Measurements from ENCODE around the gene CALCR. TPM values are rescaled to one million over a fixed set of nuclear protein-coding genes. Genes with fewer than 3 reads are reported as not detected.

The CALCR gene
- total RNA-seq, 1 donor from 2014 or later, result not detected

GRCh38 chr7:93563584-93563983 lies 10.9 kb downstream of the CALCR start:
- intact Hi-C loops (cut with DNase I), result no loop called here
- no peak overlapping the region for H3K27ac ChIP-seq
- H3K27me3 ChIP-seq, result no peaks in the 10 kb centered on the region
- H3K9me3 ChIP-seq, result no peaks in the 10 kb centered on the region
- no peak for DNase-seq (ENCODE audit: low spot score in 2 of 2)
- no peak for TF ChIP-seq CTCF (IDR thresholded peaks at IDR 0.05)
- no peaks in the 10 kb centered on the region for H3K4me1 ChIP-seq
- no peak overlapping the region for H3K4me3 ChIP-seq
- no peaks in the 10 kb centered on the region for H3K36me3 ChIP-seq

GRCh38 chr7:93562936-93563335 lies 11.6 kb downstream of the CALCR start:
- no peak for DNase-seq (ENCODE audit: low spot score in 2 of 2)
- TF ChIP-seq CTCF (IDR thresholded peaks at IDR 0.05), result no peak
- H3K36me3 ChIP-seq, result no peaks in the 10 kb centered on the region
- H3K9me3 ChIP-seq, result no peaks in the 10 kb centered on the region
- H3K27me3 ChIP-seq, result no peaks in the 10 kb centered on the region
- H3K4me1 ChIP-seq, result no peaks in the 10 kb centered on the region
- intact Hi-C loops (cut with DNase I), result no loop called here
- no peak overlapping the region for H3K4me3 ChIP-seq
- H3K27ac ChIP-seq, result no peak overlapping the region

GRCh38 chr7:93562106-93562505 lies 12.4 kb downstream of the CALCR start:
- Histone ChIP-seq H3K4me1 (no peaks in the 10 kb centered on the region), H3K27me3 (no peaks in the 10 kb centered on the region), H3K36me3 (no peaks in the 10 kb centered on the region), H3K9me3 (no peaks in the 10 kb centered on the region), H3K27ac (no peak overlapping the region), H3K4me3 (no peak overlapping the region)
- DNase-seq (ENCODE audit: low spot score in 2 of 2), result no peak
- TF ChIP-seq CTCF (IDR thresholded peaks at IDR 0.05), result no peak
- intact Hi-C loops (cut with DNase I), result no loop called here

GRCh38 chr7:93559639-93560491 lies 14.7 kb downstream of the CALCR start:
- H3K27ac ChIP-seq, result no peak overlapping the region
- no peaks in the 10 kb centered on the region for H3K4me1 ChIP-seq
- no peak for DNase-seq (ENCODE audit: low spot score in 2 of 2)
- H3K4me3 ChIP-seq, result no peak overlapping the region
- H3K9me3 ChIP-seq, result no peaks in the 10 kb centered on the region
- H3K36me3 ChIP-seq, result no peaks in the 10 kb centered on the region
- TF ChIP-seq CTCF (IDR thresholded peaks at IDR 0.05), result no peak
- H3K27me3 ChIP-seq, result no peaks in the 10 kb centered on the region
- intact Hi-C loops (cut with DNase I), result no loop called here

GRCh38 chr7:93558705-93559614 lies 15.6 kb downstream of the CALCR start:
- TF ChIP-seq CTCF (IDR thresholded peaks at IDR 0.05), result no peak
- no peak overlapping the region for H3K4me3 ChIP-seq
- H3K4me1 ChIP-seq, result no peaks in the 10 kb centered on the region
- no peak for DNase-seq (ENCODE audit: low spot score in 2 of 2)
- intact Hi-C loops (cut with DNase I), result no loop called here
- H3K27me3 ChIP-seq, result no peaks in the 10 kb centered on the region
- H3K36me3 ChIP-seq, result no peaks in the 10 kb centered on the region
- H3K27ac ChIP-seq, result no peak overlapping the region
- H3K9me3 ChIP-seq, result no peaks in the 10 kb centered on the region

Data from ascending aorta (tissue), 2 donors.